GM18505 (cell line): ENCODE data around the gene COL6A5.

ENCODE experiments used
- ATAC-seq: cut with Tn5 transposase; IDR thresholded peaks from one replicate; pipeline ENCODE4 v1.9.1; 2021; ENCODE audit not compliant: unreplicated experiment
- POLR2A ChIP-seq: IDR thresholded peaks from 4 replicates; pipeline ENCODE4 v1.6.1; 2011; ENCODE audit warnings: borderline replicate concordance; ENCODE audit not compliant: insufficient read depth, insufficient read length; ENCODE audit errors: extremely low read depth

Gene COL6A5

DNA sequence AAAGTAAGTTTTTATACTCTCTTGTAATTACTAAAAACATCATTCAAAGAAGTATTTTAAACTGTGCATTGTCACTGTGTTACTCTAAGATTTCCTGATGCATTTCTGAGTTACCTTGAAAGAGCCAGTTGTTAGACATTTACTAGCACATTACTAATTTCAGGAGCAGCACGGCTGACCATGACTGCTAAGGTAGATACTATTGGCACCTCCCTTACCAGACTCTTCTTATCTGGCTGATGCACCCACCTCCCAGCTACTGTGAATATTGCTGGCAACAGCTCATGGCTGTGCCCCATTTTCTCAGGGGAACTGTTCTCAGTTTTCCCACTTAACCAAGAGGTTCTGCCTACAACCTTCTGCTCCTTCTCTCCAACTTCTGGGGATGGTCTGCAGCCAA is 29.4 kb downstream of the COL6A5 start:
- no peak for TF ChIP-seq POLR2A
- no peak for ATAC-seq

DNA sequence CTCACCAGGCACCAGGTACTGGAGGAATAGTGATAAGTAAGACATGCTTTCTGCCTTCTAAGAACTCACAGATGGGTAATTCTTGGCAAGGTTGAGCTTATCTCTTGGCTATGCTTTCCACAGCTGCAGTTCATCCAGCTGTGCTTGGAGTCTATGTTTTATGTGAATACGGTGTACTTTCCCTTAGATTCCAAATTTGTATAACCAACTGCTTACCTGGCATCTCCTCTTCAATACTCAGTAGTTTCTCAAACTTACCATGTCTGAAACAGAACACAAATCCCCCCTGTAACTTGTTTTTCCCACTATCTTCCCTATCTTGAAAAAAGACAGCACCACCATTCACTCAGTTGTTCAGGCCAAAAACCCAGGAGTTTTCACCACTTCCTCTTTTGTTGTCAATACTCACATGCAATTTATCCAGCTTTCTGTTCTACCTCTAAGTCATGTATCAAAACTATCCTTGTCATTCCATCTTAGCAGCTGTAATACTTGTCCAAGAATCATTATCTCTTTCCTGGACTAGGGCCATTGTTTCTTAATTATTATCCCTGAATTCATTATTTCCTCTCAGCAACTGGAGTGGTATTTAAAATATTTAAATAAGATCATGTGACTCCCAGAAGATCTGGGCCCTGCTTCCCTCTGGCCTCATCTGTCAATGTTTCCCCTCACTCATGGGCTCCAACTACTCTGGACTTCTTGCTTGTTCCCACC is 32.6 kb downstream of the COL6A5 start:
- TF ChIP-seq POLR2A = no peak
- ATAC-seq = no peak

DNA sequence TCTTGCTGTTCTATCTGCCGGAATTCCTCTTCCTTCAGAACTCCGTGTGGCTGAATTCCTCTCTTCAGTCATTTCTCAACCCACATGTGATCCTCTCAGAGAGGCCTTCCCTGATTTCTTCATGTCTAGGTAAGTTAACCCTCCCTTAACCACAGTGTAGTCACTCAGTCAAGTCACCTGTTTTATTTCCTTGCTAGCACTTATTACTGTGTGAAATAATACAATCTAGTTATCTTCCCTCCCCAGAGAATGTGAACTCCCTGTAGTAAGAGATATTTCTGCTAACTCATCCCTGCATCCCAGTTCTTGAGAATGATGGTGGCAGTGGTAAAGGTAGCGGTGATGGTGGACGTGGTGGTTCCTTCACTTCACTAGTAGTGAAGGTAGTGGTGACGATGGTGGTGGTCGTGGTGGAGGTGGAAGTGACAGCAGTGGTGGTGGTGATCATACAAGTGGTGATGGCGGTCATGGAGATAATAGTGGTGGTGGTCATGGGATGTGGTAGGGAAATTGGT is 33.3 kb downstream of the COL6A5 start:
- no peak for TF ChIP-seq POLR2A

DNA sequence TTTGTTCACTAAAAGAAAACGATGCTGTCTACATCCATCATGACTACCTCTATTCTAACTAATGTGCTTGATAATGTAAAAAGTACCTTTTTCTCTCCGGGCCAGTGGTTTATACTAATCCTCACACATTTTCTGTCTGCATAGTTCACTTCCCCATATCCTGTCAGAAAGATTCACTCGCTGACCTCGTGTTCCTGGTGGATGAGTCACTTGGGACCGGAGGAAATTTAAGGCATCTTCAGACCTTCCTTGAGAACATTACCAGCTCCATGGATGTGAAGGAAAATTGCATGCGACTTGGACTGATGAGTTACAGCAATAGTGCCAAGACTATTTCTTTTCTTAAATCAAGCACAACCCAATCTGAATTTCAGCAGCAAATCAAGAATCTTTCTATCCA is 33.8 kb downstream of the COL6A5 start:
- no peak for TF ChIP-seq POLR2A
- no peak for ATAC-seq

More for the DNA sequence above, 33.3 kb downstream of the COL6A5 start:
- no peak for ATAC-seq

DNA sequence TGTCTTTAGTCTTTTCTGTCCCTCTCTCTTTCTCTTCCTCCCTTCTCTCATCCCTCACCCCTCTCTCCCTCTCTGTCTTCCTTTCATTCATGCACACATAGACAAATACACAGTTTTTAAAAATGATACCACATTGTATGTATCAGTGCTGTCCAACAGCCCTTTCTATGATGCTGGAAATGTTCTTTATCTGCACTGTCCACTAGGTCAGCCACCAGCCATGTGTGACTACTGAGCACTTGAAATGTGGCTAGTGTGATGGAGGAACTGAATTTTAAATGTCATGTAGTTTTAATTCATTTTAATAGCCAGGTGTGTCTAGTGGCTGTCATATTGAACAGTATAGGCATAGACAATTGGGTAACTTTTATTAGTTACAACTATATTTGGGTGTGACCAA is 34.9 kb downstream of the COL6A5 start:
- ATAC-seq = no peak
- TF ChIP-seq POLR2A = no peak

DNA sequence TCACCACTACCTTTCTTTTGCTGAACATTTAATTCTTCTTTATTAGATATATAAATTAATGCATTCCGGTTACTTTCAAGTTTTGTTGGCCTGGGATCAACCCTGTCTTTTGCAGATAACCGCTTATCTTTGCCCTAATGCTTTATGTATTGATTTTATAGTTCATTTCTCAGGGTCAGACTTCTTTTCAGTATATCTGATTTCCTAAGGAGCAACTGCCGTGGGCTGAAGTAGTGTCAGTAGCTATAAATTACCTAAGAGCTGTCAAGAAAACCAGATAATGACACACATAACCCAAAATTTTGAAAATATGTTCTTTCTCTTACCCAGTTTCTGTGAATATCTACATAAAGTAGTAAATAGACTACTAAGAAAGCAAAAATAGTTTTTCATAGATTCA is 38.0 kb downstream of the COL6A5 start:
- no peak for ATAC-seq
- no peak for TF ChIP-seq POLR2A

DNA sequence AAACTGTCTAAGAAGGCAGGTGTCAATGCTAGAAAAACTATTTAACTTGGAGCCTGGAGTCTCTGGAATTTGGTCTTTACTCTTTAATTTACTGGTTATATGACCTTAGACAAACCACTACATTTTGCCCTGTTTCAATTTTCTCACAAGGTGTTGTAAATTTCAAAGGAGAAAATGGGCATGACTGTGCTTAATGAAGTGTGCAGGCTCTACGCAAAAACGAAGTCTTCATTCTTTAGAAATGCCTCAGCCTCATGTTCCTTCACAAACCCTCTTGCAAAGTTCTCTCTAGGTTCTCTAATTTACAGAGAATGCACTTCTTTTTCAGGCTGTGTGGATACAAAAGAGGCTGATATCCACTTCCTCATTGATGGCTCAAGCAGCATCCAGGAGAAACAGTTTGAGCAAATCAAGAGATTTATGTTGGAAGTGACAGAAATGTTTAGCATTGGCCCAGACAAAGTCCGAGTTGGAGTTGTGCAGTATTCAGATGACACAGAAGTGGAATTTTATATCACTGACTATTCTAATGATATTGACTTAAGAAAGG is 39.1 kb downstream of the COL6A5 start:
- no peak for TF ChIP-seq POLR2A
- ATAC-seq = no peak

DNA sequence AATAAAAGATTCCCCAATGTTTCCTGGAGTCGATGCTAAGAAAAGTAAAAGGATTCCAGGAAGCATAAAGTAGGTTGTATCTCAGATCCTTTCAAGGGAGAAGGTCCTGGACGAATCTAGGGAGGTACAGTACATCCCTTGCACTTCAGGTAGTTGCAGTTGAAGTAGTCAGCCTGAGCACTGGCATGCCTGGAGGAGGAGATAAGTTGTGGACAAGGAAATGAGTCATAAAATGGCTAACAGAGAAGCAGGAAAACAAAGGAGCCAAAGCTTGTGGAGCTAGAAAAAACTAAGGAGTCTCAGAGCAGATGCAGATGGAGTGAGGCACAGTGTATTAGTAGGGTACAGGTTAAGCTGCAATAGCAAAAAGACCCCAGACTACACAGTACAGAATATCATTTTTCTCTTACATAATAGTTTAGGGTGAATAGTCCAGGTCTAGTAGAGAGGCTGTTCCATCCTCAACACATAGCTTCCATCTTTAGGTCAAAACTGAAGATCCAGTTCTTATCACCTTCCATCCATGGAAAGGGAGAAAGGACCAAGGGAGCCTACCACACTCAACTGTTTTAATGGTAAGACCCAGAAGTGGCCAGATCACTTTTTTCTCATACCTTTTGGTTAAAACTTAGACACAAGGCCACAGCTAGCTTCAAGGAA is 41.3 kb downstream of the COL6A5 start:
- TF ChIP-seq POLR2A = no peak
- no peak for ATAC-seq

DNA sequence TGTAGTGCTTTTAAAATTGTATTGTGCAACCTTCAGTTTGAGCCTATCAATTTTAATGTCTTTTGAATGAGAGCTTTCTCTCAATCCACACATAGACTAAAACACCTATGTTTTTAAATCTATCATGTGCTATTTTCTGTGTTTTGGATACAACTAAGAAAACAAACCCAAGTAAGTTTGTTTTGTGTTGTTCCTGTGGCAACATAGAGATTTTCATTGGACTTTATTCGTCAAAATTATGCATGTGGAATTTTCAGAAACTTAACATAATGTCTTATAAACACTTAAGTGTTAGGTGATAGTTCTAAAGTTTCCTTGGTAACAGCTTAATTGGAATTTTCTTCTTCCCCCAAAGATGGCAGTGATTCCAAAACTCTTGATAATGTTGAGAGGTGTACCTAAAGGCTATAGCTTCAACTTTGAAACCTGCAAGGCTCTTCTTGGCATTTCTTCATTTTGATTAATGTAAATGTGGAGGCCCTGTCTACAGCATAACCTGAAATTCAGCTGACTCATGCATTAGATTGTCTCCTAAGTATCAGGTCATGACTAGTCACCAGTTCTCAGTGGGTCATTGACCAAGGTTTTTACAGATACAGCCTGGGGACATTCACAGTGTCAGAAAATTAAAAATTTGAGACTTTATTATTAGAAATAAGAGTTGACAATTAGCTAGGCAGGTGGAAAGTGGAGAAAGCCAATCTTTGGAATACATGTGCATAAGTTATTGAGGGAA is 44.4 kb downstream of the COL6A5 start:
- no peak for ATAC-seq

DNA sequence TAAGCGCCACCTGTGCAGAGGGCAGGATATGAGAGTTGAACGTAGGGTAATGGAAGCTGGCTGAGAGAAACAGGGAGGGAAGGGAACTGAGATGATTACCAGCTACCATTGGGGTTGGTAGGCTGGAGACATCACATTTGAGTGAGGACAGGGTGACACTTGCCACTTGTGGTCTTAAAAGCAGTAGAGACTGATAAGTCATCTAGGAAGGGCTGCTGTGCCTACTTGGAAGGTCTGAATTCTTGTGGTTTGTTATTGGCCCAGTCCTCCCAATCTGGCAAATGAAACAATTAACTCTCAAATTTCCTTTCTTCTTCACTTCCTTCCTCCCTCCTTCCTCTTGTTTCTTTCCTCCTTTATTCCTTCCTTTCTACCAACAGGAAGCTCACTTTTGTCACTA is 46.8 kb downstream of the COL6A5 start:
- no peak for ATAC-seq
- no peak for TF ChIP-seq POLR2A

More for the DNA sequence above, 44.4 kb downstream of the COL6A5 start:
- no peak for TF ChIP-seq POLR2A

DNA sequence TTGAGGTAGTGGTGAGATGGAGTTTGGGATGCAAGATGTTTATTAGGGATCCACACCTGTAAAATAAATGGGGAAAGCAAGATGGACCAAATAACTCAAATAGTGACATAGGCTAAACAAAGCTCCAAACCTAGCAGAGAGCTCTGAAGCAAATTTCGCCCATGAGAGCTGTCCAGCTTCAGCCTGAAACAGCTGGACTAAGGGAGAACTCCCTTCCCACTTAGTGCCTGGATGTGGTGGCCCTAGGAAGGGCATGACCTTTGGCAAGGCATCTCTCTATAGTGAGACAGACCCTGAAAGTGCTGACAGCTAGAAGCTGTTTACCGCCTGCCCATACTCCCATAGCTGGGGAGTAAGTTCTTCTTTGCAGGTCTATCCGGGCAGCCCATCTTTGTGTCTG is 48.1 kb downstream of the COL6A5 start:
- no peak for ATAC-seq
- TF ChIP-seq POLR2A = no peak

DNA sequence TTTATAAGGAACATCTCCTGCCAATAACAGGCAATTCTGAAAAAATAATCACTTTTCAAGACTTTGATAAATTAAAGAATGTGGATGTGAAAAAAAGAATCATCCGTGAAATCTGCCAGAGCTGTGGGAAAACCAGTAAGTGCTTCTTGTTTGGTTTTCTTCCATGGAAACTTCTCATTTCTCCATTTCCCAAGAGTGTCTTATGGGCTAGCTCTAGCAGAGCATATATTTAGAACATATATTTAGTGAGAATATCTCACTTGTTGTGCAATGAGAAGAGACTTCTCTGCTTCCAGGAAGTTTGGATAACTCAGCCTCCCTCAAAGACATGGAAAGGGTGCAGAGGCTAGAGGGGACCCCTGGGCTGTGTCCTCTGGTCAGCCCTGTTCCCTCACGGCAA is 49.9 kb downstream of the COL6A5 start:
- no peak for TF ChIP-seq POLR2A
- ATAC-seq = no peak

DNA sequence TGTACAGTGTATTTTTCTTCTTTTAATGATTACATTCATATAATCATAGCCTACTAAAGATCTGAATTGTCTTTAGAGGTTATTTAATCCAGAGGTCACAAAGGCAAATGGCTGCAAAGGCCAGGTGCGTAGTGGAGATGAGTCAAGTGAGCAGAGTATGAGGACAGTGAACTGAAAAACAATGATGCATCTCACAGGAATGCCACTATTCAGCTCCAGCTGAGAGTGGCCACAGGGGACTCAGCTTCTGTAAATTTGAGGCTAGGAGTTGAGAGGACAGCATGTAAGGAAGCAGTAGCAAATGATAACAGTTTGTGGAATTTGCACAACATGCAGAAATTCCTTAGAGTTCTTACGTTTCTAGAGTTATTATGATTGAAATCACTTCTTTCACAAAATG is 50.4 kb downstream of the COL6A5 start:
- TF ChIP-seq POLR2A = no peak
- no peak for ATAC-seq
